HG03354 (cell line): Measurements from ENCODE around the gene FAM47B.

Source experiments
- ATAC-seq: cut with Tn5 transposase; IDR thresholded peaks from one replicate; pipeline ENCODE4 v1.9.1; 2021; ENCODE audit warnings: mild to moderate bottlenecking; ENCODE audit not compliant: unreplicated experiment, poor library complexity, severe bottlenecking

The FAM47B gene

GRCh38 chrX:34942496-34942895 lies at the start of gene FAM47B:
Gene FAM47B (plus strand): TSS chrX:34942796. CDS start chrX:34942832, 36 bp downstream.
- ATAC-seq, result no peak

GRCh38 chrX:34893741-34894140 lies 48.9 kb upstream of the FAM47B start:
- ATAC-seq, result no peak

GRCh38 chrX:34900691-34901090 lies 41.9 kb upstream of the FAM47B start:
- ATAC-seq, result no peak

GRCh38 chrX:34901761-34902160 lies 40.8 kb upstream of the FAM47B start:
- no peak for ATAC-seq

- ATAC-seq, result no peak
Measured at GRCh38 chrX:34903316-34903715, 39.3 kb upstream of the FAM47B start.

- no peak for ATAC-seq
Measured at GRCh38 chrX:34909151-34909550, 33.4 kb upstream of the FAM47B start.

- no peak for ATAC-seq
Measured at GRCh38 chrX:34915463-34916225, 27.0 kb upstream of the FAM47B start.

- ATAC-seq, result no peak
Measured at GRCh38 chrX:34917146-34917545, 25.4 kb upstream of the FAM47B start.

GRCh38 chrX:34918091-34918736 lies 24.4 kb upstream of the FAM47B start:
- ATAC-seq, result no peak

- no peak for ATAC-seq
Measured at GRCh38 chrX:34918856-34919255, 23.7 kb upstream of the FAM47B start.

GRCh38 chrX:34927866-34928265 lies 14.7 kb upstream of the FAM47B start:
- ATAC-seq, result no peak

GRCh38 chrX:34943235-34943634 lies 639 bp downstream of the FAM47B start:
- no peak for ATAC-seq

GRCh38 chrX:34956916-34957315 lies 14.3 kb downstream of the FAM47B start:
- no peak for ATAC-seq

GRCh38 chrX:34961662-34962061 lies 19.1 kb downstream of the FAM47B start:
- no peak for ATAC-seq

GRCh38 chrX:34972206-34972605 lies 29.6 kb downstream of the FAM47B start:
- ATAC-seq, result no peak

GRCh38 chrX:34978171-34978570 lies 35.6 kb downstream of the FAM47B start:
- ATAC-seq, result no peak

- ATAC-seq, result no peak
Measured at GRCh38 chrX:34987646-34988045, 45.0 kb downstream of the FAM47B start.
